Mesodermal cell (in vitro differentiated cells): Measurements from ENCODE around the gene RIN1.

ENCODE experiments used
- H3K27ac ChIP-seq: 2 replicates; pipeline ENCODE4 v1.7.0; 2013; ENCODE audit warnings: mild to moderate bottlenecking, low read depth, low read length, moderate library complexity; ENCODE audit not compliant: severe bottlenecking
- H3K36me3 ChIP-seq: 2 replicates; pipeline ENCODE4 v1.7.1; 2013; ENCODE audit warnings: mild to moderate bottlenecking, low read length, moderate library complexity; ENCODE audit not compliant: control insufficient read depth, insufficient read depth
- H3K4me1 ChIP-seq: one replicate; pipeline ENCODE4 v1.7.1; 2013; ENCODE audit warnings: mild to moderate bottlenecking, low read length; ENCODE audit not compliant: insufficient read depth, control insufficient read depth, poor library complexity, severe bottlenecking
- H3K4me3 ChIP-seq: 2 replicates; pipeline ENCODE4 v1.7.0; 2013; ENCODE audit warnings: low read length, control low read depth, mild to moderate bottlenecking; ENCODE audit not compliant: insufficient read depth, poor library complexity, severe bottlenecking; ENCODE audit errors: extremely low read depth
- H3K9me3 ChIP-seq: 2 replicates; pipeline ENCODE4 v1.7.1; 2013; ENCODE audit warnings: mild to moderate bottlenecking, low read length, moderate library complexity; ENCODE audit not compliant: control insufficient read depth
- WGBS, 2 experiments: methylation state at CpG; one replicate each; pipeline ENCODE4 v1.1.5; 2013; ENCODE audit warnings: missing lambda C conversion rate in 2 of 2; ENCODE audit not compliant: insufficient coverage in 2 of 2; 5-methylcytosine and 5-hydroxymethylcytosine counted together

The RIN1 gene

DNA sequence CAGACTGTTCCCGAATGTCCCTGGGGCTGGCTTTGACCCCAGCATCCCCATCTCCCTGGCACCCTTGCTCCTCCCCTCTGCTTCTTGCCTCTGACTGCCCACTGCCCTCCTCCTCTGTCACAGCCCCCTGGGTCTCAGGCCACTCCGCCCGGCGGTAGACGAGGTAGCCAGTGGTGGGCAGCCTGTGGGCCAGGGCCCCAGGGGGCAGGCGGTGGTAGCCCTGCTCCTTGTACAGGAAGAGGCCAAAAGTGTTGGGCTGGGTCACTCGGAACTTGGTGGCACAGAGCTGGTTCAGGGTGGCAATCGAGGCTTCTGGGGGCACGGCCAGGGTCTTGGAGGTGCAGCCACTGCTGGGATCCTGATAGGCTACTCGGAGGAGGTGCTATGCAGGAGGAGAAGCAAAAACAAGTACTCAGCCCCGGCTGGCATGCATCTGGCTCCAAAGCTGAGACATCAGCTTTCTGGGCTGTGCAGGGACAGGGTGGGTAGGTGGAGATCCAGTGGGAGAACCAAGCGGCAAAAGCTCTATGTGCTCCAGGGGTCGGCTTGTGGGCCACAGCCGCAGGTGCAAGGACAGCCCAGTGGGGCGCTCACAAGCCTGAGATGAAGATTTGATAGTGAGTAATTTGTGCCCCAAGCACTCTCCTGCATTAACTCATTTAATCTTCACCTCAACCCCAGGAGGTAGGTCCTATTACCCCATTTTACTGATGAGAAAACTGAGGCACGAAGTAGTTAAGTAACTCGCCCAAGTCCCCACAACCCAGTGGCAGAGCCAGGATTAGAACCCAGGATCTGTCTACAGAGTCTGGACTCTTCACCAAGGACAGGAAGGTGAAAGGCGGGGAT lies 3.6 kb downstream of the RIN1 start:
- WGBS, 2 experiments, result 85 to 96% methylated on average over 11 to 15 of the region's 18 CpGs
- Histone ChIP-seq H3K27ac (no peak overlapping the region), H3K4me1 (peaks cover 33% of the 10 kb centered on the region), H3K9me3 (no peaks in the 10 kb centered on the region), H3K4me3 (no peak overlapping the region), H3K36me3 (peaks cover 39% of the 10 kb centered on the region)

DNA sequence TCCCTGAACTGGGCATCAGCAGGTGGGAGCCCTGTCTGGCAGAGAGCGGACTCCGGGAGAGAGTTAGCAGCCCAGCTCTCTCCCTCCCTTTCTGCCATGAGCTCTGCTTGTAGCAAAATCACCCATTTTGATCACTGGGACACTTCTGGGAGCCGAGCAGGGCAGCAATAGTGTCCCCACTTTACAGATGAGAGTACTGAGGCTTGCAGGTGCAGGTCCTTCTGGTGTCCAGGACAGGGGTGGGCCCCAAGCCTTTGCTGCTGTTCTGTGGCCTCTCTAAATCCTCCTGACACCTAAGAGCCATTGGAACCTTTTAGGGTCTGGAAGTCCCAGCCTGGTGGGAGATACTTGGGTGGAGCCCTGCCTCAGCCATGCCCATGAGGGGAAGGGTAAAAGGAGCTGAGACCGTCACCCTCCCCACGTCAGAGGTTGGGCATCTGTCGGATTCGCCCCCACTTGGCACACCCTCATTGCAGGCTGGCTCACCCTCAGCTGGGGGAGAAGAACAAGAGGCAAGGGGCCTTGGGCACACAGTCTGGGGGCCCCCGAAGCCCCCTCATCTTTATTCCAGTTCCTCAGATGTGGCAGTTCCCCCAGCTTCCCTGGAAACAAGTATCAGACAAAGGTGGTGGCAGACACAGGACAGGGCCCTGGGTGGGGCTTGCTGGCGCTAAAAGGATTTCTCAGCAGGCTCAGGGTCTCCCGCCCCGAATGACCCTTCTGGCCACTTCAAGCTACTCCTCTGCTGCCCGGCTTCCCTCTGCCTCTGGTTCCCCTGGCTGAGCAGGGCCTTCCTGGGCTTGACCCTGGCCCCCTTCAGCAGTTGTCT lies 4.5 kb downstream of the RIN1 start:
- 93 to 95% methylated on average over 11 of the region's 12 CpGs for WGBS, 2 experiments
- peaks cover 33% of the 10 kb centered on the region for H3K4me1 ChIP-seq
- H3K9me3 ChIP-seq, result no peaks in the 10 kb centered on the region
- peaks cover 34% of the 10 kb centered on the region for H3K36me3 ChIP-seq
- H3K4me3 ChIP-seq, result no peak overlapping the region
- H3K27ac ChIP-seq, result no peak overlapping the region

DNA sequence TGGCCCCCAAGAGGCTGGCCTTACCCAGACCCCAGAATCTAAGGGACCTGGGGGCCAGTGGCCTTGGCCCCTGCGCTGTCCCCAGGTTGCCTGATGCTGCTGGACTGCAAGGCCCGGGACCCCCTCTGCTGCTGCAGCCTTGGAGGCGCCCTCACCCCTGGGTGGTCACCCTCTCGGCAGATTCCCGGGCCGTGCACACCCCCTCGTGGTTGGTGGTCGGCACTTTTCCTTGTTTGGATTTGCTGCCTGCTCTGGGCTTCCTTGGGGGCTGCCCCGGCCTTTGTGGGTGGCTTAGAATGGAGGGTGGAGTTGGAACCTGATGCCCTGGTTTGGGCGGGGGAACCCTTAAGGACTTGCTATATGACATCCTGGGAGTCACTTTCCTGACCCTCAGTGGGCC lies 5.3 kb downstream of the RIN1 start:
- H3K36me3 ChIP-seq, result peaks cover 34% of the 10 kb centered on the region
- H3K4me3 ChIP-seq, result no peak overlapping the region
- H3K9me3 ChIP-seq, result no peaks in the 10 kb centered on the region
- WGBS, 2 experiments, result 81 to 90% methylated on average over 7 to 8 of the region's 10 CpGs
- peaks cover 35% of the 10 kb centered on the region for H3K4me1 ChIP-seq
- no peak overlapping the region for H3K27ac ChIP-seq

DNA sequence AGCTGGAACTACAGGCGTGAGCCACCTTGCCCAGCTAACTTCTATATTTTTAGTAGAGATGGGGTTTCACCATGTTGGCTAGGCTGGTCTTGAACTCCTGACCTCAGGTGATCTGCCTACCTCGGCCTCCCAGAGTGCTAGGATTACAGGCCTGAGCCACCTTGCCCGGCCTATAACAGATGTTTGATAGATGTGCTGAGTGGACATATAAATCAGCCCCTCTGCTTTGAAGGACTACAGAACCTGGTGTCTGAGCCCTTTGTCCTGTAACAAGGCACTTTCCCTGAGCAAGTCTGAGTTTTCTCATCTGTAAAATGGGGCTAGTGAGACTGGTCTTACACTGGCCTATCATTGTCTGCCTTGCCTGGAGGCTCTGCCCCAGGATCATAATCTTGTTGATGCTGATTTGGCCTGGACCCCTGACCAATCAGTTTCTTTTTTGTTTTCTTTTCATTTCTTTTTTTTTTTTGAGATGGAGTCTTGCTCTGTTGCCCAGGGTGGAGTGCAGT lies 7.0 kb downstream of the RIN1 start:
- 81 to 100% methylated on average over 2 of the region's 3 CpGs for WGBS, 2 experiments
- peaks cover 32% of the 10 kb centered on the region for H3K36me3 ChIP-seq

DNA sequence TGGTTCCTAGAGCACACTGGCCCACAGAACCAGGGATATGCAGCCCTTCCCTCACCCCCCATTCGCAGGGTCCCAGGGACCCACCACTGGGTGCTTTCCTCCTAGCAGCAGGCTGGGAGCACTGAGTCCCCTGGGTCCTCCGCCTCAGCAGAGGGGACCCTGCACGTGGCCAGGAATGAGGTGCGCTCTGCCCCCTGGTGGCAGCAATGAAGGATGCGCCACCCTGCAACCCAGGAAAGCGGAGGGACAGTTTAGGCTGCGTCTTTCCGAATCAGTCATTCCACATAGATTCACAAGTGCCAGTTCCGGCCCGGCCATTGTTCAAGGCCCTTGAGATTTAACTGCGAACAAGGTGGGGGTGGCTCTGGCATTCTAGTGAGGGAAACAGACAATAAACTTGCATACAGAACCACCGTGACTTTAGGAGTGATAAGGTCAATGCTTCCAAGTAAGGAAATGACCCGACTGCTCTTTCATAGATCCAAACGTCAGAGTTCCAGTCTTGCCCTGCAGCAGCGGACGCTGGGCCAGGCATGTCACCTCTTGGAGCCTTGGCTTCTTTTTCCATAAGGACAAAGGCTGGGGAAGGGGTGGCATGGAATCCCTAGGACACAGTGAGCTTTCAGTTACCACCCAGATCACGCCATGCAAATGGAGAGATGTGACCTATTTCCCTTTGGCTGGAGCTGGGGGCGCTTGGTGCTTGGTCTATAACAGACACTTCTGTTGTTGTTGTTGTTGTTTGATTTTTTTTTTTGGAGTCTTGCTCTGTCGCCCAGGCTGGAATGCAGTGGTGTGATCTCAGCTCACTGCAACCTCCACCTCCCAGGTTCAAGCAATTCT lies 7.7 kb downstream of the RIN1 start:
- WGBS, 2 experiments, result 10% methylated on average over 17 of the region's 19 CpGs
- Histone ChIP-seq H3K4me3 (no peak overlapping the region), H3K27ac (peak overlapping the region; percentile 78), H3K4me1 (peaks cover 44% of the 10 kb centered on the region), H3K9me3 (no peaks in the 10 kb centered on the region), H3K36me3 (peaks cover 25% of the 10 kb centered on the region)

More for the DNA sequence above, 7.0 kb downstream of the RIN1 start:
- H3K4me3 ChIP-seq, result no peak overlapping the region
- peaks cover 44% of the 10 kb centered on the region for H3K4me1 ChIP-seq
- H3K9me3 ChIP-seq, result no peaks in the 10 kb centered on the region
- H3K27ac ChIP-seq, result peak overlapping the region; percentile 36

DNA sequence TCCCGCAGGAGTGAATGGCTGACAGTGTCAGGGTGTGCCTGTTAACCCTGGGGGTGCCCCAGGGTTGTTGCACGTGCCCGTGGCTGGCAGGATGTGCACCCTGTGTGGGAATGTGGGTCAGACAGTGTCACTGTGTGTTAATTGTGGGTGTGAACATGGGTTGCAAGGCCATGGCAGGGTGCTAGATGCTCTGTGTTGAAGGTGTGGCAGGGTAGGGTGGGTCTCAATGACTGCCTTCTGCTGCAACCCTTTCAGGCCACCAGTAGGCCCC lies 8.3 kb downstream of the RIN1 start:
- peaks cover 46% of the 10 kb centered on the region for H3K4me1 ChIP-seq
- no peak overlapping the region for H3K4me3 ChIP-seq
- peak overlapping the region; percentile 36 for H3K27ac ChIP-seq
- H3K36me3 ChIP-seq, result peaks cover 20% of the 10 kb centered on the region
- WGBS, 2 experiments, result 85 to 96% methylated on average over 2 to 3 of the region's 3 CpGs
- no peaks in the 10 kb centered on the region for H3K9me3 ChIP-seq

DNA sequence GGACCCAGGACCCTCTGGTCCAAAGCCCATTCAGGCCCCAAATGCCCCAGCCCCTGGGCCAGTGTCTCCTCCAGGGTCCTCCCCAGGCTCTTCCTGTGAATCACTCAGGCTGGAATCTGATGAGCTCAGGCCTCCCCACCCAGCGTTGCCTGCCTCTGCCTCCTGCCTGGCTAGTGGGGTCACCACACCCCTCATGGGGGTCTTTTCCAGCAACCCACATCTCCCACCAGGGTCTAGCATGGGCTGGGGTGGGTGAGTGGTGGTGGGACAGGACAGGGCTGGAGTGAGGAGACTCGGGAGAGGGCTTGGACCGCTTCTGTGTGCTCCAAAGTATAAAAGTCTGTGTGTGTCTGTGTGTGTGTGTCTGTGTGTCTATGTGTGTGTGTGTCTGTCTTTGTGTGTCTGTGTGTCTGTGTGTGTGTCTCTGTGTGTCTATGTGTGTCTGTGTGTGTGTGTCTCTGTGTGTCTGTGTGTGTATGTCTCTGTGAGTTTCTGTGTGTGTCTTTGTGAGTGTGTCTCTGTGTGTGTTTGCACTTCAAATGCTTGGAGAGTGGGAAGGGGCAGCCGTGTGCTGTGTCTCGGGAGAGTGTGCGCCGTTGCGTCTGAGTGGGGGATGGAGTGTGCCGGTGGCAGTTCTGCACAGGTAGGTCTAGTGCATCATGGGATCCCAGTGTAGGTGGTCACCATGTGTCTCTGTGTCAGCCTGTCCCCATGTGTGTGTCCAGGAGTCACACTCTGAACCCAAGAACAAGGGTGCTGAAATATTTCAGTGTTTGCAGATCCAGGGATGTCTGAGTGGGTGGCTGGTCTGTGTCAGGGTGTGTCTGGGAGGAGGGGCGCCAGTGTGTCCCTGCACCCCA lies 8.8 kb downstream of the RIN1 start:
- Histone ChIP-seq H3K9me3 (no peaks in the 10 kb centered on the region), H3K36me3 (peaks cover 15% of the 10 kb centered on the region), H3K27ac (peak overlapping the region; percentile 85), H3K4me3 (no peak overlapping the region), H3K4me1 (peaks cover 47% of the 10 kb centered on the region)
- 85 to 90% methylated on average over 8 to 9 of the region's 10 CpGs for whole genome bisulfite sequencing, 2 experiments

DNA sequence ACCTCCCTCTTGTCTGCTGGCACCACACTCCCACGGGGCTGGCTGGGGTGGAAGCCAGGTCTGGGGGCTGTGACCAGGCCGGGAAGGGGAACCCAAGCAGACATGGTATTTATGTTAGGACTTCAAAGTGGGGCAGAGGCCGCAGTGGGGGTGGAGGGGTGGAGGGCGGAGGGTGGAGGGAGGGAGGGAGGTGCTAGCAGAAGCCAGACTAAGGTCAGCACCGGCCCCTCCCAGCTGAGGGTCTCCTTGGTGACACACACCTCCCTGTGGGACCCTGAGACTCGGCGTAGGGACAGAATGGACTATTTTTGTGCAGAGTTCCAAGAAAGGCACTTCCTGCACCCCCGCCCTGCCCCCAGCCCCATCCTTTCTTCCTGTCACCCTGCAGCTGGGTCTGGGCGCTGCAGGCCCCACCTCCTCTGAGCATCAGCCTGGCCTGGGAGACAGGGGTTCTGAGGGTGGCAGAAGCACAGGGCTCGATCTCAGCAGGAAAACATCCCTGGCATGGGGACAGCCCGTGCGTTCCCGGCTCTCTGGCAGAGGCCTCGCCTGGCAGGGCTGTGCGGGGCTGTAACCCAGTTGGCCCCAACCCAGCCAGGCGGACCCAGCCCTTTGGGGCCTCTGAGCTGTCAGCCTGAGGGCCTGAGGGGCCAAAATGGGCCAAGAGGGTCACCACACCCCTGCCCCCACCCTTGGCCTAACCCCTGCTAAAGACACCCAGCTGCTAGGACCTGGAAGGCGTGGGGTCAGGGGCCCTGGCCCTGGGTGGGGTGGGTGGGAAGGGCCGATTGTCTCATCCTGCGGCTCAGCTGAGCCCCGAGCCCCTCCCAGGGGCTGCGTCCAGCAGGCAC lies 9.7 kb downstream of the RIN1 start:
- Histone ChIP-seq H3K4me3 (no peak overlapping the region), H3K4me1 (peaks cover 47% of the 10 kb centered on the region), H3K36me3 (peaks cover 7% of the 10 kb centered on the region), H3K9me3 (no peaks in the 10 kb centered on the region), H3K27ac (peak overlapping the region; percentile 85)
- 58 to 77% methylated on average over 6 to 14 of the region's 21 CpGs for WGBS, 2 experiments

DNA sequence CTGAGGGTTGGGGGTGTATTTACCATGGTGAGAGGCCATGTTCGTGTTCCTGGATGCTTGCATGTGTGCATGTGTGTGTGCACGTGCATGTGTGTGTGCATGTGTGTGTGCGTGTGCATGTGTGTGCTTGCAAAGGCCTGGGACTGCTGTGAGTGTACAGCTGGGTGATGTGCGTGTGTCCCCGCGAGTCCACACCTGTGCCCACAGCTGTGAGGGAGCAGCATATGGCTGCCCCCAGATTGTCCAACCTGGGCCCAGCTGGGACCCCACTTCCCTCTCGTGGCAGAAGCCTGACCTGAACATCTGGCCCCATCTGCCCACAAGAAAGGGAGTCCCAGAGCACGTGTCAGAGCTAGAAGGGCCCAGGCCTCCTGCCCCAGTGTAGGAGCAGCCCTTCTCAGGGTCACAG lies 11.0 kb downstream of the RIN1 start:
- Histone ChIP-seq H3K27ac (peak overlapping the region; percentile 80), H3K9me3 (no peaks in the 10 kb centered on the region)

More for the DNA sequence above, 11.0 kb downstream of the RIN1 start:
- WGBS, 2 experiments, result 90 to 92% methylated on average over 8 of the region's 8 CpGs
- Histone ChIP-seq H3K36me3 (no peaks in the 10 kb centered on the region), H3K4me3 (no peak overlapping the region), H3K4me1 (peaks cover 47% of the 10 kb centered on the region)
